Upper lobe of left lung (tissue), 4 donors: ENCODE data around the gene RIC8A.

Experiments used
- POLR2A ChIP-seq, 4 donors: fragments of 450-650 bp; IDR thresholded peaks; one replicate each; pipeline ENCODE4 v1.5.1; 2016 to 2017; ENCODE audit warnings: antibody characterized with exemption in 4 of 4, mild to moderate bottlenecking in 2 of 4
- TF ChIP-seq, protein P1 (sequence below), 6 experiments: fragments of 450-650 bp in 4 of 6; fragments of 200-600 bp in 2 of 6; sonication (generic) in 2 of 6; IDR thresholded peaks; one replicate each; pipeline ENCODE4 v1.5.1; 2016 to 2019; ENCODE audit warnings: antibody characterized with exemption in 6 of 6

- TF ChIP-seq, protein P1, sequence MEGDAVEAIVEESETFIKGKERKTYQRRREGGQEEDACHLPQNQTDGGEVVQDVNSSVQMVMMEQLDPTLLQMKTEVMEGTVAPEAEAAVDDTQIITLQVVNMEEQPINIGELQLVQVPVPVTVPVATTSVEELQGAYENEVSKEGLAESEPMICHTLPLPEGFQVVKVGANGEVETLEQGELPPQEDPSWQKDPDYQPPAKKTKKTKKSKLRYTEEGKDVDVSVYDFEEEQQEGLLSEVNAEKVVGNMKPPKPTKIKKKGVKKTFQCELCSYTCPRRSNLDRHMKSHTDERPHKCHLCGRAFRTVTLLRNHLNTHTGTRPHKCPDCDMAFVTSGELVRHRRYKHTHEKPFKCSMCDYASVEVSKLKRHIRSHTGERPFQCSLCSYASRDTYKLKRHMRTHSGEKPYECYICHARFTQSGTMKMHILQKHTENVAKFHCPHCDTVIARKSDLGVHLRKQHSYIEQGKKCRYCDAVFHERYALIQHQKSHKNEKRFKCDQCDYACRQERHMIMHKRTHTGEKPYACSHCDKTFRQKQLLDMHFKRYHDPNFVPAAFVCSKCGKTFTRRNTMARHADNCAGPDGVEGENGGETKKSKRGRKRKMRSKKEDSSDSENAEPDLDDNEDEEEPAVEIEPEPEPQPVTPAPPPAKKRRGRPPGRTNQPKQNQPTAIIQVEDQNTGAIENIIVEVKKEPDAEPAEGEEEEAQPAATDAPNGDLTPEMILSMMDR (IDR thresholded peaks at IDR 0.05): no peak
- TF ChIP-seq POLR2A (IDR thresholded peaks at IDR 0.05): no peak
Measured at GRCh38 chr11:203945-204586, 3.4 kb upstream of the RIC8A start.
